Cardiac muscle cell (in vitro differentiated cells and primary cell): ENCODE data around the gene NBDY. TPM values are rescaled to one million over a fixed set of nuclear protein-coding genes. Genes with fewer than 3 reads are reported as not detected.
A peak's percentile ranks its signal among the peaks of the same experiment; 100 is the strongest.

Experiments used
- DNase-seq, 2 donors: peaks; one replicate each; pipeline versions ENCODE4 v3.0.0 to v3.0.0-alpha.2; 2010 to 2017; ENCODE audit warnings: low read depth in 1 of 2, low spot score in 1 of 2
- H3K27ac ChIP-seq: fragments of 200-600 bp; sonication (generic); 2 replicates; pipeline ENCODE4 v1.5.1; 2016
- H3K27me3 ChIP-seq: fragments of 200-600 bp; sonication (generic); 2 replicates; pipeline ENCODE4 v1.6.0; 2016; ENCODE audit warnings: control low read depth
- H3K36me3 ChIP-seq: fragments of 200-600 bp; sonication (generic); 2 replicates; pipeline ENCODE4 v1.5.1; 2016; ENCODE audit warnings: control low read depth
- H3K4me1 ChIP-seq: fragments of 200-600 bp; sonication (generic); 2 replicates; pipeline ENCODE4 v1.8.1; 2017; ENCODE audit warnings: low read depth, mild to moderate bottlenecking, mixed run types
- H3K4me3 ChIP-seq: fragments of 200-600 bp; sonication (generic); 2 replicates; pipeline ENCODE4 v1.5.1; 2016; ENCODE audit warnings: mild to moderate bottlenecking
- H3K9me3 ChIP-seq: fragments of 200-600 bp; sonication (generic); 2 replicates; pipeline ENCODE4 v1.5.1; 2017; ENCODE audit warnings: low read depth, mild to moderate bottlenecking, control low read depth
- polyA plus RNA-seq: library from polyadenylated mRNA; unstranded; fragments of >200 nt; fragmentation: Nextera tagmentation; extraction: Ambion mirVana; gene quantifications from 2 replicates; pipeline ENCODE4 v1.2.1, GENCODE V29; 2016
- total RNA-seq: library from RNA; depleted of rRNA; stranded (reverse); fragments of >200 nt; gene quantifications from 2 replicates; pipeline ENCODE4 v1.2.3, GENCODE V29; 2016
- TF ChIP-seq, protein P1 (sequence below): IDR thresholded peaks from 2 replicates; pipeline ENCODE4 v1.5.1; 2012; ENCODE audit warnings: low read depth, mild to moderate bottlenecking, low read length

NBDY gene
- total and polyA plus RNA-seq, 2 experiments from 2014 or later: 13.1 to 243 TPM

DNA sequence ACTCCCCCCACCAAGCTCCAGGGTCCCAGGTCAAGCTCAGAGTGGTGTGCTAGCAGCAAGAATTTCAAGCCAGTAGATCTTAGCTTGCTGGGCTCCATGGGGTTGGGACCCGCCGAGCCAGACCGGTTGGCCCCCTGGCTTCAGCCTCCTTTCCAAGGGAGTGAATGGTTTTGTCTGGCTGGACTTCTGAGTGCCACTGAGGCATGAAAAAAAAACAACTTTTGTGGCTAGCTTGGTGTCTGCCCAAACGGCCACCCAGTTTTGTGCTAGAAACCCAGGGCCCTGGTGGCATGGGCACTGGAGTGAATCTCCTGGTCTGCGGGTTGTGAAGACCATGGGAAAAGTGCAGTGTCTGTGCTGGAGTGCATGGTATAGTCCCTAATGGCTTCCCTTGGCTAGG is 82.6 kb downstream of the NBDY start:
- Histone ChIP-seq H3K9me3 (no peaks in the 10 kb centered on the region), H3K36me3 (no peaks in the 10 kb centered on the region), H3K4me1 (no peaks in the 10 kb centered on the region), H3K27ac (no peak overlapping the region), H3K4me3 (no peak overlapping the region), H3K27me3 (no peaks in the 10 kb centered on the region)
- TF ChIP-seq, protein P1, sequence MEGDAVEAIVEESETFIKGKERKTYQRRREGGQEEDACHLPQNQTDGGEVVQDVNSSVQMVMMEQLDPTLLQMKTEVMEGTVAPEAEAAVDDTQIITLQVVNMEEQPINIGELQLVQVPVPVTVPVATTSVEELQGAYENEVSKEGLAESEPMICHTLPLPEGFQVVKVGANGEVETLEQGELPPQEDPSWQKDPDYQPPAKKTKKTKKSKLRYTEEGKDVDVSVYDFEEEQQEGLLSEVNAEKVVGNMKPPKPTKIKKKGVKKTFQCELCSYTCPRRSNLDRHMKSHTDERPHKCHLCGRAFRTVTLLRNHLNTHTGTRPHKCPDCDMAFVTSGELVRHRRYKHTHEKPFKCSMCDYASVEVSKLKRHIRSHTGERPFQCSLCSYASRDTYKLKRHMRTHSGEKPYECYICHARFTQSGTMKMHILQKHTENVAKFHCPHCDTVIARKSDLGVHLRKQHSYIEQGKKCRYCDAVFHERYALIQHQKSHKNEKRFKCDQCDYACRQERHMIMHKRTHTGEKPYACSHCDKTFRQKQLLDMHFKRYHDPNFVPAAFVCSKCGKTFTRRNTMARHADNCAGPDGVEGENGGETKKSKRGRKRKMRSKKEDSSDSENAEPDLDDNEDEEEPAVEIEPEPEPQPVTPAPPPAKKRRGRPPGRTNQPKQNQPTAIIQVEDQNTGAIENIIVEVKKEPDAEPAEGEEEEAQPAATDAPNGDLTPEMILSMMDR: no peak
- no peak for DNase-seq

DNA sequence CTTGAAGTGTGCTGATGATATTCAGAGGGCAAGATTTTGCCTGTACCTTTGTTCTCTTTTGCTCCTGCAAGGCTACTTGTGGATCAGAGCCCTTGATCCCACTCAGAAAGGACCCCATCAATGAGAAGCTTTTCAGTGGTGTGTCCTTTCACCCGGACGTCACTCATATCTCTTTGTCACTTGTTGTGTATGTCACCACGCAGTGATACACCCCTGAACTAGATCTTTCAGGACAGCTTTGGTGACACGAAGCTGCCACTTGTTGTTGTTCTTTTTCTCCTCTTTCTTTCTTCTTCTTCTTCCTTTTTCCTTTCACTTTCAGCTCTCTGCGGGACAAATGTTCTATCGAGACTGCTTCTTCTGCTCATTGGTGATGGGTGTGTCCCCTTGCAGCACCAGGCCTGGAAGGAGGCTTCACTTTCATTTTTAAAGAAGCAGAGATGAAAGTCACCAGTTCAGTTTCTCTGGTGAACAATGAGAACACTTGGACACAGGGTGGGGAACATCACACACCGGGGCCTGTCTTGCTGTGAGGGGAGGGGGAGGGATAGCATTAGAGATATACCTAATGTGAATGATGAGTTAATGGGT is 83.6 kb downstream of the NBDY start:
- no peaks in the 10 kb centered on the region for H3K36me3 ChIP-seq

DNA sequence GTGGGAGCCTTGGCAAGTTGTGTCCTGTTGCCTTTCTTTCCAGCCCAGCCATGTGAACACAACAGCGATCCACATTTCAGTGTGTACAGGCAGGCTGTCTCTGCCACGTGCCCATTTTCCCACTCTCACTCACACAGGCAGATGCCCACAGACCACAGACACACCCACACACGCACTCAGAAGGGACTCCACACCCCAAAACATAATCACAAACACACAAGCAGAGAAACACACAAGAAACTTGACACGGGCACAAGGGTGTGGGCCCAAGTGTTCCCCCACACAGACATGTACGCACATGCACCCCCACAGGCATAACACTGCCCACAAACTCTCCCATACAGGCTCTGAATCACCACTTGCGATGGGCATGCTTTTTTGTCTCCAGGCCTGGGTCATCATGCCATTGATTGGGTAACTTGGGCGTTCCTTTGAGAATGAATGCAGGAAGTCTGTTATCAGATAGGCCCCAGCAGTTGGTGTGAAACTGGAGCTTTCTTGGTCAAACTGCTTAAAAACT is 84.3 kb downstream of the NBDY start:
- DNase-seq: peak in 1 of 2 donors; percentile 87
- TF ChIP-seq, protein P1: no peak
- Histone ChIP-seq H3K4me3 (no peak overlapping the region), H3K27ac (no peak overlapping the region), H3K27me3 (no peaks in the 10 kb centered on the region), H3K36me3 (no peaks in the 10 kb centered on the region), H3K9me3 (no peaks in the 10 kb centered on the region), H3K4me1 (no peaks in the 10 kb centered on the region)

More for the DNA sequence above, 83.6 kb downstream of the NBDY start:
- Histone ChIP-seq H3K4me3 (no peak overlapping the region), H3K9me3 (no peaks in the 10 kb centered on the region), H3K4me1 (no peaks in the 10 kb centered on the region), H3K27ac (no peak overlapping the region), H3K27me3 (no peaks in the 10 kb centered on the region)
- TF ChIP-seq, protein P1: no peak
- DNase-seq: peak in 1 of 2 donors; percentile 12

DNA sequence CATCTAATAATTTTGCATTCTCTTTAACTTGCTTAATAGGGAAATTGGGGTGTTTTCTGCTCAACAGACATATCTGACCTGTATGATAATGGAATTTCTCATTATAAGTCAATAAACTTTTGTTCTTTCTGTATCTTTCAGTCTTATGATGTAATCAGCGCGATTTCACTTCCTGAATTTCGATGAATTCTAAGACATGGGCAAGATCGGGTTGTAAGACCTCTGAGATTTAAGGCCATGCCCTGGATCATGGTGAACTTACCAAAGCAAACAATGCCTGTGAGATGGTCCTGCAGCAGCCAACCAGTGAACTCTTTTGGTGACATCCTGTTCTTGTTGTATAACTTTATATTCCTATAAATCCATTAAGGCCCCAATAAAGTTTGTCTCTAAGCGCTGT is 88.1 kb downstream of the NBDY start:
- no peak for DNase-seq
- Histone ChIP-seq H3K4me3 (no peak overlapping the region), H3K27ac (no peak overlapping the region), H3K27me3 (no peaks in the 10 kb centered on the region), H3K9me3 (no peaks in the 10 kb centered on the region), H3K4me1 (no peaks in the 10 kb centered on the region), H3K36me3 (no peaks in the 10 kb centered on the region)
- TF ChIP-seq, protein P1: no peak

DNA sequence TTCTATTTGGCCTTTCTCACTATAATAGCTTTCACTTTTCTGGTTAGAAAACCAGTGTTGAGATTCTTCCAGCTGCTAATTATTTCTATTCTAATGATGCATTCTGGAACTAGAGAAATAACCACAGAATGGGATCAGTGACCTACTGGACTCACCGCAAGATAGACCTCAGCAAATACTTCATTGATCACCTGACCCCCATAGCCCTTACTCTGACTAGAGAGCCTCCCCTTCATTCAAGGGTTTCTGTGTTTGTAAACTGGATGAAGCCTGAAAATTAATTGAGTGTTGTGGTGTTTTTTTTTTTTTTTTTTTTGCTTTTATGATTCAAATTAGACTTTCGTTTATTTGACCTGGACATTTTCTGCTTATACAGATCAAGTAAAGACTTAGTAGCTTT is 97.0 kb downstream of the NBDY start:
- H3K4me3 ChIP-seq: no peak overlapping the region
- no peaks in the 10 kb centered on the region for H3K27me3 ChIP-seq
- H3K27ac ChIP-seq: no peak overlapping the region
- TF ChIP-seq, protein P1: no peak
- H3K4me1 ChIP-seq: no peaks in the 10 kb centered on the region
- H3K36me3 ChIP-seq: no peaks in the 10 kb centered on the region
- no peaks in the 10 kb centered on the region for H3K9me3 ChIP-seq
- no peak for DNase-seq
